ENCODE results near the gene ROM1. TPM values are rescaled to one million over a fixed set of nuclear protein-coding genes. Genes with fewer than 3 reads are reported as not detected.

Gene ROM1
- total RNA-seq, 1 donor from 2014 or later, result 2.0 TPM

DNA sequence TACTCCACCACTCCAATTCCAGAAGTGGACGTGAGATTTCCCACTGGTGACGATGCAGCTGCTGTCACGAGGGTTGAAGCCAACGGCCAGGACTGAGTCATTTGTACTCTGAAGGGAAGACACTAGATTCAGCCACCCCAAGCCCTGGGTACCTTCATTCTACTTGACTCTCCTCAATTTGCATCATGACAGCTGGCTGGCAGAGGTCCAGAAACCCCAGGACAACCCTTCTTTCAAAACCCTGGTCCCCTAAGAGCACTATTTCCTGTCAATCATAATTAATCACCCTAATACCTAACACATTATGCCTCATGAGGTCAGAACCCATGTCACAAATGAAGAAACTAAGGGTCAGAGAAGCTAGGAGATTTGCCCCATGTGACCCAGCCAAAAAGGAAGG, 5.3 kb upstream of the ROM1 start:
- no peak for TF ChIP-seq CTCF (IDR thresholded peaks at IDR 0.05; ENCODE audit: borderline replicate concordance)
- no peak overlapping the region for H3K4me3 ChIP-seq
- peaks cover 37% of the 10 kb centered on the region for H3K36me3 ChIP-seq
- peaks cover 38% of the 10 kb centered on the region for H3K4me1 ChIP-seq
- no peaks in the 10 kb centered on the region for H3K27me3 ChIP-seq (ENCODE audit: low read depth)
- DNase-seq, result no peak
- no peak overlapping the region for H3K27ac ChIP-seq (replicated peaks)
- intact Hi-C loops (cut with micrococcal nuclease), result no loop called here
- no peaks in the 10 kb centered on the region for H3K9me3 ChIP-seq (replicated peaks)

- TF ChIP-seq CTCF (IDR thresholded peaks at IDR 0.05; ENCODE audit: borderline replicate concordance), result no peak
- DNase-seq, result no peak
- H3K4me3 ChIP-seq, result no peak overlapping the region
- H3K27me3 ChIP-seq (ENCODE audit: low read depth), result no peaks in the 10 kb centered on the region
- no peaks in the 10 kb centered on the region for H3K9me3 ChIP-seq (replicated peaks)
- intact Hi-C loops (cut with micrococcal nuclease), result no loop called here
- peaks cover 37% of the 10 kb centered on the region for H3K36me3 ChIP-seq
- peaks cover 39% of the 10 kb centered on the region for H3K4me1 ChIP-seq
- H3K27ac ChIP-seq (replicated peaks), result no peak overlapping the region
These were observed 4.3 kb upstream of the ROM1 start for GRCh38 chr11:62608776-62609175.

DNA sequence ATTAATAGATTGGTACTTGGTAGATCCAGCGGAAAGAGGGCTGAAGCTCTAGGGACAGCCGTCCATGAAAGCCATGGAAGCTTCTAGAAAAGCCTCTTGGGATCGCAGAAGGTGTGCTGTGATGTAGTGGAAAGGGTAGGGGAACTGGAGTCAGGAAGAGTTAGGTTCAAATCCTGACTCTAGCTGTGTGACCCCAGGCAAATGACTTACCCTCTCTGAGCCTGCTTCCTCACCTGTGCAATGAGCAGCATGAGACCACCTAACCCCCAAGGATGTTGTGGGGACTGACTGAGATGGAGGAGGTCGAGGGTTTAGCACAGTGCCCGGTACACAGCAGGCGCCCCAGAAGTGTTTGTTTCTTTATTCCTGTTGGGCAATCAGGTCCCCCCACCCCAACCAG, 2.7 kb upstream of the ROM1 start:
- no peak for DNase-seq
- Histone ChIP-seq H3K36me3 (peaks cover 34% of the 10 kb centered on the region), H3K27ac (replicated peaks) (no peak overlapping the region), H3K9me3 (replicated peaks) (no peaks in the 10 kb centered on the region), H3K4me1 (peaks cover 39% of the 10 kb centered on the region), H3K27me3 (ENCODE audit: low read depth) (no peaks in the 10 kb centered on the region), H3K4me3 (no peak overlapping the region)
- no peak for TF ChIP-seq CTCF (IDR thresholded peaks at IDR 0.05; ENCODE audit: borderline replicate concordance)
- intact Hi-C loops (cut with micrococcal nuclease), result no loop called here

DNA sequence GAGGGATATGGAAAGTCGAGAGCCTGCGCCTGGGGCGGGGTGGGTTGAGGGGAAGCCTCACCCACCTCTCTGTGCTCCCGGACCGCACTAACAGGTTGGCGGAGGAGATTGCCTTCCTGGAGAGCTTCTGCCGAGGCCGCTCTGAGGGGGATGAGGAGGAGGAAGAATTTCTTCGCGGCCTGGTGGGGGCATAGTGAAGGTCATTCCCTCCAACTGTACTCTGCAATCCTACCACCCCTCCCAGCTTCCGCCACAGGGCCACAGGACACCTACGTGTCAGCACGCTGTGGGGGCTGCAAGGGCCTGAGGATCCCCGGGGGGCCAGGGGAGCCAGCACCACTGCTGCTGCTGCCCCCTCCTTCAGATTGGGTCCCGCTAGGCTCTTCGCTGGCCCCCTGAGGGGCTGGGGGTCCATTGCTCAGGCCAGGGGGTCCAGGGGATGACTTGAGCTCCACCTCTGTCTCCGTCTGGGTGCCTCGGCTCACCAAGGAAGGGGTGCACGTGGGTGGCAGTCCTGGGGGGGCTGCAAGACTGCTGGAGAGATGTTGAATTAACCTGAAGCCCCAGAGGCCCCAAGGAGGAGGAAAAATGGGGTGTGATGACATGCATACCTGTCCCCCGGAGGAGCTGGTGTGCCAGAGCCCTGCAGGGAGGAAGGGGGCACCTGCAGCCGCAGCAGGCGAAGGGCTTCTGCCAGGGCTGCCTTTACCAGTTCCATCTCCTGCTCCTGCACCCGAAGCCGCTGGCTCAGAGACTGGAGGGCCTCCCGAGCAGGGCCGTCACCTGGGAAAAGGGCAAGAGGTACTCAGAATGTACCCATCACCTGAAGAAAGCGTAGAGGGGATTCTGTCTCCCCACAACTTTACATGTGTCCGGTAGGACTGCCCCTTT, 2.0 kb upstream of the ROM1 start:
- Histone ChIP-seq H3K27ac (replicated peaks) (peak overlapping the region; percentile 96), H3K36me3 (peaks cover 32% of the 10 kb centered on the region), H3K9me3 (replicated peaks) (no peaks in the 10 kb centered on the region), H3K4me3 (peak overlapping the region; percentile 76), H3K4me1 (peaks cover 39% of the 10 kb centered on the region), H3K27me3 (ENCODE audit: low read depth) (no peaks in the 10 kb centered on the region)
- DNase-seq, result no peak
- intact Hi-C loops (cut with micrococcal nuclease), result no loop called here
- no peak for TF ChIP-seq CTCF (IDR thresholded peaks at IDR 0.05; ENCODE audit: borderline replicate concordance)

DNA sequence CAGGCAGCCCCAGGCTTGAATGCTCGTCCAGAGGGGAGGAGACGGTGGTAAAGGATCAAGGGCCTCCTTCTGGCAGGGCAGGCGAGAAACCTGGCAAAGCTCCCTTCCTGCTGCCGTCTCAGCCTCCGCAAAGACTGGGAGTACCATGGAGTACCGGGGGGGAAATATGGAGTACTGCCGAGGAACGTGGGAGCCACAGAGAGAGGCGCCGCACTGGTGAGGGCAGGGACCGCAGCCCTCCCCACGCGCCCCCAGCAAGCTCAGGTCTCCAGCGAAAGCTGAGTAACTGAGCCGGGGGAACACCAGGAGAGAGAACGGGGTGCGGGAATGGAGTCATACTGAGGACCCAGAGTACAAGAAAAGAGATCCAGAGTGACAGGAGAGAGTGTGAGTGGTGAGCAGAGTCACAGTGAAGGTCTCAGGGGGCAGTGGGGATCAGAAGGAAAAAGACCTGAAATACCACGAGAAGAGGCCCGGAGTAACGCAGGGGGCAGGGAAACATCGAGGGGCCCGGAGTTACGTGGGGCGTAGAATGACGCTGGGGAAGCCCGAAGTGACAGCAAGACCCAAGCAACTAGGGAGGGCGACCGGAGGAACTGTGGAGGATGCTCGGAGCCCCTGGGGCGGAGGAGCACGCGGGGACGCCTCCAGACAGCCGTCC, 1.2 kb upstream of the ROM1 start:
- no peaks in the 10 kb centered on the region for H3K9me3 ChIP-seq (replicated peaks)
- peak overlapping the region; percentile 96 for H3K27ac ChIP-seq (replicated peaks)
- no peak for TF ChIP-seq CTCF (IDR thresholded peaks at IDR 0.05; ENCODE audit: borderline replicate concordance)
- H3K4me1 ChIP-seq, result peaks cover 39% of the 10 kb centered on the region
- intact Hi-C loops (cut with micrococcal nuclease), result no loop called here
- H3K36me3 ChIP-seq, result peaks cover 34% of the 10 kb centered on the region
- H3K27me3 ChIP-seq (ENCODE audit: low read depth), result no peaks in the 10 kb centered on the region
- H3K4me3 ChIP-seq, result peak overlapping the region; percentile 76
- peak; percentile 57 for DNase-seq
